WI38 (cell line): ENCODE results near the gene THRSP.
"Not testable (repeated sequence)": the region's sequence is repeated elsewhere in the genome, so short reads cannot be mapped to it uniquely, and the experiment has no call there.

ENCODE experiments used
- H3K4me3 ChIP-seq: 2 replicates; pipeline ENCODE4 v1.5.1; 2011; ENCODE audit warnings: low read depth, mild to moderate bottlenecking, control low read depth, low read length
- CTCF ChIP-seq: IDR thresholded peaks from 2 replicates; pipeline ENCODE4 v1.5.1; 2012; ENCODE audit warnings: low read depth, mild to moderate bottlenecking, control low read depth, low read length

THRSP gene

GRCh38 chr11:78049348-78049747 lies 14.3 kb upstream of the THRSP start:
- no peak for TF ChIP-seq CTCF
- no peak overlapping the region for H3K4me3 ChIP-seq

GRCh38 chr11:78050964-78051831 lies 12.5 kb upstream of the THRSP start:
- TF ChIP-seq CTCF, result no peak
- H3K4me3 ChIP-seq, result no peak overlapping the region

- H3K4me3 ChIP-seq, result no peak overlapping the region
- no peak for TF ChIP-seq CTCF
Measured at GRCh38 chr11:78054971-78055370, 8.7 kb upstream of the THRSP start.

- no peak overlapping the region for H3K4me3 ChIP-seq
- no peak for TF ChIP-seq CTCF
Measured at GRCh38 chr11:78056093-78056492, 7.6 kb upstream of the THRSP start.

GRCh38 chr11:78057462-78058055 lies 6.1 kb upstream of the THRSP start:
- no peak overlapping the region for H3K4me3 ChIP-seq
- TF ChIP-seq CTCF, result no peak

GRCh38 chr11:78059749-78060328 lies 3.8 kb upstream of the THRSP start:
- not testable (repeated sequence) for H3K4me3 ChIP-seq

GRCh38 chr11:78060533-78060932 lies 3.1 kb upstream of the THRSP start:
- TF ChIP-seq CTCF, result no peak
- no peak overlapping the region for H3K4me3 ChIP-seq
